Hematopoietic multipotent progenitor cell treated with erythropoietin and hydrocortisone succinate and interleukin-3 and kit ligand, for 8 days (in vitro differentiated cells): ENCODE measurements around the gene AJM1.
"Not testable (repeated sequence)": the region's sequence is repeated elsewhere in the genome, so short reads cannot be mapped to it uniquely, and the experiment has no call there.

Experiments
- DNase-seq: peaks from one replicate; pipeline ENCODE4 v3.0.0-alpha.2; 2015

Gene AJM1

DNA sequence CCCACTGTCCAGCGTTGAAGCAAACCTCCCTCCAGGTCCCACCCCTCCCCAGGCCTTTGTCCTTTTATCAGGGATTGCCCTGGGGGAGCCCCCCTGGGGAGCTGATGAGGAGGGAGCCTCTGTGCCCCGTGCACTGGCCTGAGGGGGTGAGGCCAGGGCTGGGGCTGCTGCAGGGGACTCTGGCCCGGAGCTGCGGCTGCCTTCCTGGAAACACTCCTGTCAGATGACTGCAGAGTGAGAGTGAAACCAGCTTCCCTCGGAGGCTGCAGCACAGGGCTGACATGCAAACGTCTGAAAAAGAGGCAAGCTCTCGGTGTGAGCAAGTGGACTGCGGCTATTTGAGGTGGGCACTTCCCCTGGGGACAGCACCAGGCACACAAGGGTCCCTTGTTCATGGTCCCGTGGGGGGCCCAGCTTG, 39.4 kb downstream of the AJM1 start:
- DNase-seq, result peak; percentile 28

DNA sequence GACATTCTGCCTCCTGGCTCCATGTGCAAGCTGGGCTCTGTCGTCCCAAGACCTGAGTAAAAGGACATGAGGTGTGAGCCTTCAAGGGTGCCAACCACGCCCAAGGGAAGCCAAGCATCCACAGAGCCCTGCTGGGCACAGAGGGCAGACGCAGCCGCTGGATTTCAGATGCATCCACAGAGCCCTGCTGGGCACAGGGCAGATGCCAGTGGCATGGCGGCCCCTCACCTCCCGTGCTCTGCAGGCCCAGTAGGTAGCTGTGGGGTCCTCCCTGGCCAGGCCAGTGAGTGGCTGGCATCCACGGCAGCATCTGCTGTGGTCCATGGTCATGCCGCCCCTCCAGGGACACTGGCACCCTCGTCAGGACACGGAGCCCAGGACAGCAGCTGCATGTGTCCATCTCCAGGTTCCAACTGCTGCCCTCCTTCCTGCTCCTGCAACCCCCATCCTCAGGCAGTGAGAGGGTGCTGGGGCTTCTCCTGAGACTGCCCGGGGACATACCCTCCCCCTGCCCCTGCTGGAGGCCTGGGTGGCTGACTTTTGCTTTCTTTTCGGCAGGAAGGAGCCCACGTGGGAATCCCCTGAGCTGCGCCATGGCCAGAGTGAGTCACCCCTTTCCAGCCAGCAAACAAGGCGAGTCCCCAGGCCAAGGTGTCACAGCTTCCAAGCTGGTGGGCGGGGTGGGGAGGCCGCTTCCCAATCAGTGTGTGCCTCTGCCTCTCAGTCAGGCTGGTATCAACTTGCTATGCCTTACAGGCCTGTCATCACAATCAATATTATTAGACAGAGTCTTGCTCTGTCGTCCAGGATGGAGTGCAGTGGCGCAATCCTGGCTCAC, 40.0 kb downstream of the AJM1 start:
- peak; percentile 63 for DNase-seq

DNA sequence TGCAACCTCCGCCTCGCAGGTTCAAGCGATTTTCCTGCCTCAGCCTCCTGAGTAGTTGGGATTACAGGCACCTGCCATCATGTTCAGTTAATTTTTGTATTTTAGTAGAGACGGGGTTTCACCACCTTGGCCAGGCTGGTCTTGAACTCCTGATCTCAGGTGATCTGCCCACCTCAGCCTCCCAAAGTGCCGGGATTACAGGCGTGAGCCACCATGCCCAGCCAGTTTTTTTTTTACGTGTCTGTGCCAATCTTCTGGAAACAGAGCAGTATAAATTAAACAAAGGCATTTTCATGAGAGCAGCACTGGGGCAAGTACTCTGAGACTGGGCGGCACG, 40.6 kb downstream of the AJM1 start:
- DNase-seq, result not testable (repeated sequence)

DNA sequence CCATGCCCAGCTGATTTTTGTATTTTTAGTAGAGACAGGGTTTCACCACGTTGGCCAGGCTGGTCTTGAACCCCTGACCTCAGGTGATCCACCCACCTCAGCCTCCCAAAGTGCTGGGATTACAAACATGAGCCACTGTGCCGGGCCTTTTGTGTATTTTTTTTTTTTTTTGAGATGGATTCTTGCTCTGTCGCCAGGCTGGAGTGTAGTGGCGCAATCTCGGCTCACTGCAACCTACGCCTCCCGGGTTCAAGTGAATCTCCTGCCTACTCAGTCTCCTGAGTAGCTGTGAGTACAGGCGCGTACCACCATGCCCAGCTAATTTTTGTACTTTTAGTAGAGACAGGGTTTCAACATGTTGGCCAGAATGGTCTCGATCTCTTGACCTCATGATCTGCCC, 41.4 kb downstream of the AJM1 start:
- DNase-seq, result not testable (repeated sequence)

DNA sequence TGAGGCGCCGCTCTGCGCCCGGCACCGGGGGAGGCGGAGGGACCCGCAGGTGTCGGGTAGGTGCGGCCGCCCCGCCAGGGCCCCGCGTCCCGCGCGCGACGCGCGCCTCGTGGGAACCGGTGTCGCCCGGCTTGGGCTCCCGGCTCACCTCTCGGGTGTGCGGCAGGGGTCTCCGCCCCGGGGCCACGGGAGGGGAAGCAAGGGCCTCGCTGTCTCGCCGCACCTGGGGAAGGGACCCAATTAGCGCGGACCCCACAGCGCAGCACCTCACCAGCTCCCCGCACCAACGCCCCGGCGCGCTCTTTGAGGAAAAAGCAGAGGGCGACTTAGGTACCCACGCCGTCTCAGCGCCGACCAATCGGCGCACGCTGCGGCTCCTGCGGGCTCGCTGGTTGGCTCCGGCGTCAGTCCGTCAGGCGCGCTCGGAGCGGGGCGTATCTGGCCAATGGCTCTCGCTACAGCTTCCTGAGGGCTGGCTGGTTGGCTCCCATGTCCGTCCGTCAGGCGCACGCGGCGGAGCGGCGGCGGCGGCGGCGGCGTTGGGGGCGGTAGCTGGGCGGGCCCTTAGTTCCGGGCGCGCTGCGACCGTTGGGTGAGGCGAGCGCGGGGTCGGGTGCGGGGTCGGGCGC, 43.8 kb downstream of the AJM1 start, which contains the start of gene TRAF2:
Gene TRAF2, plus strand, starts transcription at position 567 of the 629 bp plus-strand sequence. CDS start 12,225 bp downstream, outside the sequence.
- peak; percentile 98 for DNase-seq

DNA sequence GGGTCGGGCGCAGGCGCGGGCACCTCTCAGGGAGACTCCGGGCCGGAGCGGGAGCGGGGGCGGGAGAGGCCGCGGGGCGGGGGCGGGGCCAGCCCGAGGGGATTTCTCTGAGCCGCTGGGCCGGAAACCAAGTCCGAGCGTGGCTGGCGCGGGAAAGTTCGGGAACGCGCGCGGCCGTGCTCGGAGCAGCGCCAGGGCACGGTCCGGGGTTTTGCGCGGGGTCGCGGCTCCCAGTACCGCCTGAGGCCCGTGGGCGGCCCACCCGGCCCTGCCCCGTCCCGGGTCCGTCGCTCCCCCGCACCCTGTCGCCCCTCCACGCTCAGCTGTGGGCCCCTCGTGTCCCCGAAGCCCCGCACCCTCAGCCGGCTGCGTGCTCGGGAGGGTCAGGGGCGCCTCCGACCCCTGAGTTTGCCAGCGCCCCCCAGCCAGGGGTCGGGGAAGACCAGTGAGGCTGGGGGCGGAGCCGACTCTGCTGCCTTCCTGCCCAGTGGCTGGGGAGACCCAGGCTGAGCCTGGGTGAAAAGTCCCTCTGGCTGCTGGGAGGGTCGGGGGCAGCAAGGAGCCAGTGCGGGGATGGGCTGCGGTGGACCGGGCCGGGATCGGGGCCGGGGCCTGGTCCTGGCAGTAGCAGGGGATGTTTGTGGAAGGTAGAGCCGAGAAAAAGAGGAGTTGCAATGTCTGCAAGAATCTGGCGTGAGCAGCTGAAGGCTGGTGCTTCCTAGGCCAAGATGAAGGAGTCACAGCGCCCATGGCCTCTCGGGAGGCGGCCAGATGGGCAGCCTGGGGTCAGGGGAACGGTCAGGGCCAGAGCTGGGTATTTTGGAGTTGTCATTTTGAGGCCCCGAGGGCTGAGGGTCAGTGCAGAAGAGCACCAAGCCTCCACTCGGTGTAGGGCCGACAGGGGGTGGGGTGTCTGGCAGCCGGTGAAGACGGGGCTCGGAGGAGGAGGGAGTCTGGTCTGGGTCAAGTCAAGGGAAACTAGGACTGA, 44.6 kb downstream of the AJM1 start:
- DNase-seq, result no peak

DNA sequence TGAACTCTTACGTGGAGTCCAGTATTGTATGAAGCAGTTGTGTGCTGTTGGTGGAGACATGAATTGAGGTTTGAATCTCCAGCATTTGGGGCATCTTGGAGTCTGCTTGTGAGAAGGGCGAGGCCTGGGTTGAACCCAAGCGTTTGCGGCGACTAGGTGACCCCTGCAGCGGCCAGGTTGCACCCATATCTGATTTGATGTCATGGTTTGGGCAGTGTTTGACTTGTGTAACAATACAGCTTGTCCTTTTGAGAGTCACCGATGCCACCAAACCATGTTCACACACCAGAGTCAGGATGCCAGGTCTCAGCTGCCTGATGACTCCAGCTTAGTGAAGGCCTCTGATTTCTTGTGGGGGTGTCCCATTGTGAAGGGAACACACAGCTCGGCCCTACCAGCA, 46.2 kb downstream of the AJM1 start:
- no peak for DNase-seq

DNA sequence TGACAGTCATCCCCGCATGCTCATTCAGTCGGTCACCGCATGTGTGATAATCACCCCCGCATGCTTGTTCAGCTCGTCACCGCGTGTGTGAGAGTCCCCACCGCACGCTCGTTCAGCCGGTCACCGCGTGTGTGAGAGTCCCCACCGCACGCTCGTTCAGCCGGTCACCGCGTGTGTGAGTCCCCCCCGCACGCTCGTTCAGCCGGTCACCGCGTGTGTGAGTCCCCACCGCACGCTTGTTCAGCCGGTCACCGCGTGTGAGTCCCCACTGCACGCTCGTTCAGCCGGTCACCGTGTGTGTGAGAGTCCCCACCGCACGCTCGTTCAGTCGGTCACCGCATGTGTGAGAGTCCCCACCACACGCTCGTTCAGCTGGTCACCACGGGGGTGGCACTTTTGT, 47.6 kb downstream of the AJM1 start:
- DNase-seq, result no peak

DNA sequence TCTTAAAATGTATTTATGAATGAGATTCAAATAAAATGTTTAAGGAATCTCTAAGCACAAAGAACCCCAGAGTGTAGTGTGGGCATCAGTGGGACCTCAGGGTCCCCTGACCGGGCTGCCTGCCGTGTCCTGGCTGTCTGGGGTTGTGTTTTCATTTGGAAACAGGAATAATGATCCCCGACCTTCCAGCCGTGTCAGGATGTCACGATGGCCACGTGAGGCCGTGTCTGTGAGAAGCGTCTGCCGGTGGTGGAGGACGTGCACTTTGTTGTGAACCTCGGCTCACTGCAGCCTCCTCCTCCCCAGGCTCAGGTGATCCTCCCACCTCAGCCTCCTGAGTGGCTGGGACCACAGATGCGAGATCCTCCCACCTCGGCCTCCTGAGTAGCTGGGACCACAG, 48.4 kb downstream of the AJM1 start:
- no peak for DNase-seq
